Measurements from ENCODE around the gene SHE.

Gene SHE

GRCh38 chr1:154476791-154477190, 25.4 kb downstream of the SHE start:
- DNase-seq, result no peak

DNA sequence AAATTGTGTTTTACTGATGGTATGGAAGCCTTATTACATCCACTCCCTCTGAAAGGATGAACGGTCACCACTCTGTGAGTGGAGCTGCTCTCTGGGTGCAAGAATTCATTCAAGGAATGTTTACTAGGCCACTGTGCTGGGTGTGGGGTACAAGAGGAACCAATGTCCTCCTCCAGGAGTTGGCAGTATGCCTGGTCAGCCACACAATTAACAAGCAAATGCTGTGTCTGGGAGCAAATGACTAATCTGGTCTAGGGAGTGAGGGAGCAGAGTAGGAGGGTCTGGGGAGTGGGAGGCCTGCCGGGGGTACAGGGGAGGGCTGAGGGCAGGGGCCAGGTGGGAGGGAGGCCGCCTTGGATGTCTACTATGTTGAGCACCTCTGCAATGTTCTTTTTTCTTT, 27.4 kb downstream of the SHE start:
- no peak for DNase-seq

DNA sequence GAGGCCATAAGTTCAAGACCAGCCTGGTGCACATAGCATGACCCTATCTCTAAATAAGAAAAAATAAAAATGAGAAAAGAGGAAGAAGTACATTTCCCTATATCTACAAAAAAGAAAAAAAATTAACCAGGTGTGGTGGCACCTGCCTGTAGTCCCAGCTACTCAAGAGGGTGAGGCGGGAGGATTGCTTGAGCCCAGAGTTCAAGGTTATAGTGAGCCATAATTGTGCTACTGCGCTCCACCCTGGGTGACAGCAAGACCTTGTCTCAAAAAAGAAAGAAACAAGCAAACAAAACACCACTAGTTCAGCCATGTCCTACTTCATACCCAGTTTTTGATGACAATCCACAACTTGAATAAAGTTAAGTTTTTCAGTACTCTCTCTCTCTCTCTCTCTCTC, 30.9 kb downstream of the SHE start:
- no peak for DNase-seq

DNA sequence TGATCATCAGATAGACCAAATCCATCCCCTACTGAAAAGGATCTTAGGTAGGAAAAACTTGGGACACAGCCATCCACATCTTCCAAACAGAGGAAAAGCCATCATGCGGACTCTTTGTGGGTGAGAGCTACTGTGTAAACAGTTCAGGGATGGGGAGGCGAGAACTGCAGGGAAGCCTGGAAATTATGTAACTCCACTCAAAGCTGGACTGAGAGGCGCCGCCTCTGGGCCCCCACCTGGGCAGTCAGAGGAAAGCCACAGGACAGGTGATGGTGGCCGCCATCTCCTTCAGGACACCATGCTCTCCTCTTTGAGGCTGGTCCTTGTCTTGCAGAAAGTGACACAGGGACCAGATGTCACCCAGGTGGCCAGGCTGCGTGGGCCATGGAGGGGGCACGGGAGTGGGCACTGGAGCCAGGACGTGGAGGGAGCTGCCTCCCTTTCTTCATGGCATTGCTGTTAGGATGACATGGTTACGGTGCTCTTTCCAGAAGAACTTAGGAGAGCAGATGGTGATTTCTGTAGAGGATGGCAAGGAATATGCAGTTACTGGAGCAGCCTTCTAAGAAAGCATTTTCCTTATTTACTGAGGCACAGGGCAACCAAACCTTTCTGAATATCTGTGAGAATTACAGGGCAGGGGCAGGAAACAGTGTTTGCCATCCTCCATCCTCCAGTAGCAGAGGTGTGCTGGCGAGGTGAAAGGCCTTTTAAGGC, 32.2 kb downstream of the SHE start:
- DNase-seq, result no peak

- no peak for DNase-seq
These were observed 33.5 kb downstream of the SHE start for GRCh38 chr1:154468535-154469250.

DNA sequence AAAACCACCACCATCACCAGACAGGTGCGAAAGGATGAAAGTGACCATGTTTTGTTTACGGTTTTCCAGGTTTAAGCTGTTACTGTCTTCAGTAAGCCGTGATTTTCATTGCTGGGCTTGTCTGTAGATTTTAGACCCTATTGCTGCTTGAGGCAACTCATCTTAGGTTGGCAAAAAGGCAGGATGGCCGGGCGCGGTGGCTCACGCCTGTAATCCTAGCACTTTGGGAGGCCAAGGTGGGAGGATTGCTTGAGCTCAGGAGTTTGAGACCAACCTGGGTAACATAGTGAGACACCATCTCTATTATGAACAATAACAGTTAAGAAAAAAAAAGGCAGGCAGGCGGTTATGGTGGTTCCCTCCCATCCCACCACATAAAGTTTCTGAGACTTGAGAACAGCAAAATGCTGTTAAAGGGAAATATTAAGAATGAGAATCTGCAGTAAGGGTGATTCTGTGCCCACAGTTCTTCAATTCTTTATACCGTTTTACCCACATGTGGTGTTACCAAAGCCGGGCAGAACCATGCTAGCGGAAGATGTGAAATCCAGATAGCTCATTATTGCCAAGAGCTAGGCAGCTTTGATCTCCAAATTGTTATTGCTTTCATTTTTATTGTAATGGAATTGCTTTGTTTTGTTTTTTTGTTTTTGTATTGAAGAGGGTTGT, 34.6 kb downstream of the SHE start:
- DNase-seq, result no peak

DNA sequence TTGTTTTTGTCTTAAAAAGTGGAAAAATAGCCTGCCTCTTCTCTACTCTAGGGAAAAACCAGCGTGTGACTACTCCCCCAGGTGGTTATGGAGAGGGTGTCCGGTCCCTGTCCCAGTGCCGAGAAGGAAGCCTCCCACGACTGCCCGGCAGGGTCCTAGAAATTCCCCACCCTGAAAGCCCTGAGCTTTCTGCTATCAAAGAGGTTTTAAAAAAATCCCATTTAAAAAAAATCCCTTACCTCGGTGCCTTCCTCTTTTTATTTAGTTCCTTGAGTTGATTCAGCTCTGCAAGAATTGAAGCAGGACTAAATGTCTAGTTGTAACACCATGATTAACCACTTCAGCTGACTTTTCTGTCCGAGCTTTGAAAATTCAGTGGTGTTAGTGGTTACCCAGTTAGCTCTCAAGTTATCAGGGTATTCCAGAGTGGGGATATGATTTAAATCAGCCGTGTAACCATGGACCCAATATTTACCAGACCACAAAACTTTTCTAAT, 35.2 kb downstream of the SHE start:
- DNase-seq, result no peak

GRCh38 chr1:154466206-154466605, 36.0 kb downstream of the SHE start:
- DNase-seq, result no peak

DNA sequence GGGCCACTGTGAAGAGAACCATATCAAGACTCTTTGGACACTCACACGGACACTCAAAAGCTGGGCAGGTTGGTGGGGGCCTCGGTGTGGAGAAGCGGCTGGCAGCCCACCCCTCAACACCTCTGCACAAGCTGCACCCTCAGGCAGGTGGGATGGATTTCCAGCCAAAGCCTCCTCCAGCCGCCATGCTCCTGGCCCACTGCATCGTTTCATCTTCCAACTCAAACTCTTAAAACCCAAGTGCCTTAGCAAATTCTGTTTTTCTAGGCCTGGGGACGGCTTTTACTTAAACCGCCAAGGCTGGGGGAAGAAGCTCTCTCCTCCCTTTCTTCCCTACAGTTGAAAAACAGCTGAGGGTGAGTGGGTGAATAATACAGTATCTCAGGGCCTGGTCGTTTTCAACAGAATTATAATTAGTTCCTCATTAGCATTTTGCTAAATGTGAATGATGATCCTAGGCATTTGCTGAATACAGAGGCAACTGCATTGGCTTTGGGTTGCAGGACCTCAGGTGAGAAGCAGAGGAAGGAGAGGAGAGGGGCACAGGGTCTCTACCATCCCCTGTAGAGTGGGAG, 36.5 kb downstream of the SHE start:
- DNase-seq, result no peak

DNA sequence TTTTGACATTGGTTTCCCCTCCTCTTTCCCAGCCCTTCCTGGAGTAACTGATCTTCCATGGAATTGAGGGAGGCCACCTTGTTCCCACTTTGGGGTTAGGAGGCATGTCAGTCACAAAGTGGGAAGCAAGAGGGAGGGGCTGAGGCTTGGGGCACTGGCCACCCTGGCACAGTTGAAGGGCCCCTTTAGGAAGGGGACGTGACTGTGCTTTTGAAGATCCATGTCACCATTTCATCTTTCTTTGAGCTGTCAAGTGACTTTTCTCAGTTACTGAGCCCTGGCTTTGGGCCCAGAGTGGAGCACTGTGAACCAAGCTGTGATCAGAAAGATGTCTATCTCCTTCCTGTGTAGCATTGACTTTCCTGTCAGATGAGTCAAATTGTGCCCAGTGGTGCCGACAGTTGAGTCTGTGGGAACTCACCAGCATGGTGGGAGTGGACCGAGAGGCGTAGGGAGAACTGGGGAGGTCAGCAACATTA, 38.7 kb downstream of the SHE start:
- DNase-seq, result no peak

- no peak for DNase-seq
These were observed 41.4 kb downstream of the SHE start for GRCh38 chr1:154460695-154461260.

- no peak for DNase-seq
These were observed 43.1 kb downstream of the SHE start for GRCh38 chr1:154459080-154459479.

- DNase-seq, result no peak
These were observed 45.6 kb downstream of the SHE start for GRCh38 chr1:154456631-154457030.

- no peak for DNase-seq
These were observed 47.7 kb downstream of the SHE start for GRCh38 chr1:154454386-154455120.

- DNase-seq, result no peak
These were observed 48.4 kb downstream of the SHE start for GRCh38 chr1:154453574-154454352.

GRCh38 chr1:154453161-154453560, 49.1 kb downstream of the SHE start:
- DNase-seq, result no peak

DNA sequence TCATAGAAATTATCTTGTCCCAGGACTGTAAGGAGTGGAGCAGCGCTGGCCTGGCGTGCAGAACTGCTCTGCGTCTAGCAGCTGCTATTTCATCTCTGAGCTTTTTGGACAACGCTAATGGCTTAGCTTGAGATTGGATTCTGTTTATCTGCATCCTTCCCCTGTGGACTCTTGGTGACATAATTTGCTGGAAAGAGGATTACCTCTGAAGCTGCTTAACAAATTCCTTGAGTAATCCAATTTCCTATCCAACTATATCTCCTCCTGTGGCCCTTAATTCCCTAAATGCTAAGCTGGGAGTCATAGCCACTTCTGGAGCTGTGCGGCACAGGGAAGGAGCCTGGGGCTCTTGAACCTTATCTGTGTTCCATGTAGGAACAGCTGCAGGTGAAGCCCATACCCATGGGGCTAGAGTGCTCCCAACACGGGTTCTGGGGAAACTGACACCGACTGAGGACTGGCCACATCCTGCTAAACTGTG, 53.8 kb downstream of the SHE start:
- peak; percentile 86 for DNase-seq

GRCh38 chr1:154446789-154447188, 55.4 kb downstream of the SHE start:
- no peak for DNase-seq

GRCh38 chr1:154446292-154446691, 55.9 kb downstream of the SHE start:
- DNase-seq, result no peak

GRCh38 chr1:154445040-154445472, 57.2 kb downstream of the SHE start:
- DNase-seq, result no peak
